HG03139 (cell line): ENCODE results near the gene TEX48.

Source experiments
- ATAC-seq: cut with Tn5 transposase; IDR thresholded peaks from one replicate; pipeline ENCODE4 v1.9.1; 2021; ENCODE audit not compliant: unreplicated experiment

TEX48 gene

DNA sequence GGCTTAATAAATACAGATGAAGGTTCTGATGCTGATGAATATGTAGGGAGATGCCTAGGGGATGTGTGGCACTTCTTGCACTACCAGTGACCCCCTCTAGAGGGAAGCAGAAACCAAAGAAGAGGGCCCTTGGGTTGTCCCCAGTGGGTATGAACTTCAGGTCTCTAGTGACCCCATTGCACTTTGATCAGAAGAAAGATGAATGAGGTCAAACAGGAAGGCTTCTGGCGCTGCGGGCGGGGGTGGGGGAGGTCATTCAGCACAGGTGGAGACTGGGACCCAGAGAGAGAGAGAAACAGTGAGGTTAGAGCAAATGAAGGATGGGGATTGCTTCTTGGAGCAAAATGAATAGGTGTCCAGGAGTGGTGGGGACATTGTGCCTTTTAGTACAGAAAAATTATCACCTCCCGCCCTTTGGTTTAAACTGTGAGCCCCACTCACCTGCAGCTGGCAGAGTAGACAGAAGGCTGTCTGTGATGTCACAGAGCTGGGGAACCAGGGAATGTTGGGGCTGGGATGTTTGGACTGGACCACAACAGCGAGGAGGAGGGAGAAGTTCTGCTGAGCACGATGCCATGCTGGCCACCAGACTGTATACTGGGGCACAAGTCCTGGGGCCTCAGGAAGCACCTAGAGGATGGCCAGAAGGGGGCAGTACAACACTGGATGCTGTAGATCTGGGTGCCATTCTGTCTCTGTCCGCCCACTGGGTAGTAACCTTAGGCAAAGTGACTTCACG, at the start of gene TEX48:
TSS of gene TEX48 (minus strand) at position 599 of the 739 bp plus-strand sequence. CDS start 10,469 bp downstream, outside the sequence.
- ATAC-seq = peak; percentile 71

DNA sequence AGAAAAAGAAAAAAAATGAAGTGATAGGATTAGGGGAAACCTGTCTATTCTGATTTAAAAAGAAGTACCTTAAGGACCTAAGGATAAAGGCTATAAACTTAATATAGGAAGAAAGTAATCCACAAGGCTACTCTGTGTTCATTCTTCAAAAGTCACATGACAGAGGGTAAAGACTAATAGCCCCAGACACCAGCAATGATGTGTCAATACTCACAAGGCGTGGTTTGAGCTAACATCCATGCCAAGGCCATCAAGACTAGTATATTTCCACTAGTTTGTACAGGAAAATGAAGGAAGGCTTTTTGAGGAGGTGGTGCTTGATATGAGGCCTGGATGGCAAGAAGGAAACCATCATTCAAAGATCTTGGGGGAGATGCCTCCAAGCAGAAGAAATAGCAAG, 49.7 kb upstream of the TEX48 start:
- ATAC-seq = no peak

GRCh38 chr9:114729706-114730105, 47.7 kb upstream of the TEX48 start:
- ATAC-seq = no peak

DNA sequence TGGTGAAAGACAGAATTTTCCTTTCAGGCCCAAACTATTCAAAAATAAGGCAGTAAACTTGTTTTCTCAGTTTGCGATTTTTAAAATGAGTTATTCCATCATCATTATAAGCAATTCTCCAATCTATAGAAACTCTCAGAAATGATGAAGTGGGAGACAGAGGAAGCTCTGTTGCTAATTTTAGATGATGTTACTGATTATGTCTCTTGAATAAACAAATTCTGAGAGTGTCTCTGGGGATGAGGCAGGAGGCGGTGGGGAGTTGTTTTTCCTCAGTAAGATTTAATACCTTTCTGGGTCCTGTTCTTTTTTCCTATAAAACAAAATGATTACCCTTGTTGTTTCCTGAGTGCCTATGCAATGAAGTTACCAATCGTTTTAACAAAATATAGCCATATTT, 43.9 kb upstream of the TEX48 start:
- ATAC-seq = no peak

DNA sequence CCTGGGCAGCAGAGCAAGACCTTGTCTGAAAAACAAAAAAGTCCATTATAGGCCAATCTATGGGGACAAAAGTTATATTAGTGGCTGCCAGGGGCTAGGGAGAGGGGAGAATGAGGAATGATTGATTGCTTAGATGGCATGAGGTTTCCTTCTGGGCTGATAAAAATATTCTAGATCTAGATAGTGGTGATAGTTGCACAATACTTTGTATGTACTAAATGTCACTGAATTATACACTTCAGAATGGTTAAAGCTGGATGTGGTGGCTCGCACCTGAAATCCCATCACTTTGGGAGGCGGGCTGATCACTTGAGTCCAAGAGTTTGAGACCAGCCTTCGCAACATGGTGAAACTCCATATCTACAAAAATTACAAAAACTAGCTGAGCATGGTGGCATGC, 42.8 kb upstream of the TEX48 start:
- no peak for ATAC-seq

DNA sequence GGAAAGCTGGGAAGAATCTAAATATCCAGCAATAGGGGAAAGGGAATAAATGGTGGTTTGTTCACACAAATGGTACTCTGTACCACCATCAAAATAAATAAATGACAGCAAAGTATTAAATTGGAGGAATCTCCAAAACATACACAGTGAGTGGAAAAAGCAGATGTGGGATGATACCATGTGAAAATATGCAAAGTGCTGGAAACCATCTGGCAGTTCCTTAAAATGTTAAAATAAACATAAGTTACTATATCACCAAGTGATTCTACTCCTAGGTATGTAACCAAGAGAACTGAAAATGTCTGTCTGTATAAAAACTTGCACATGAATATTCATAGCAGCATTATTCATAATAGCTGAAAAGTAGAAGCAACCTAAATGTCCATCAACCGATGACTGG, 41.9 kb upstream of the TEX48 start:
- ATAC-seq = no peak

DNA sequence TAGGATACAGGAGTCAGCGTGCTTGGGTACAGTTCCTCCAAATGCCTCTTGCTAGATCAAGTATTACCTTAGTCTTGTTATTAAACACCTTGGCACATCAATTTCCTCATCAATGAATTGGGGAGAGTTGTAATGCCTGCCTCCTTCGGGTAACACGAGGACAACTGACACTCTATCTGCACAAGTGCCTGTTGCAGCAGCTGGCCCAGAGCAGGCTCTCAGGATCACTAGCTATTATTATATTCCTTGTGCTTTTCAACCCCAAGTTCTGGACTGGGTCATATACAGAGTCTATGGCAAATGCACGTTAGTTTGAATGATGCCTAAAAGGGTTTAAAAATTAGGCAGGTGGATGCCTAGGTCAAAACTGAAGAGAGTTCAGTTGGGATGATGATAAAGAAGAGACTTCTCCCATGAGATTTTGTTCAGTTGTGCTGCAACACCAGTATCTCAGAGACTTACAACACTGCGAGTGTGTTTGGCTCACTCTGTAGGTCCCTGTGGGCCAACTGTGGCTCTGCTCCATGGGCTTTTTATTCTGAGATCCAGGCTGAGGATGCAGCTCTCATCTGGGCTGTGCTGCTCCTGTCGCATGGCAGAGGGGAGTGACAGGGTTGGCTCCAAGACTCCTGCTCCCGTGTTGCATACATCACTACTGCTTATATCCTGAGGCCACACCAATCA, 41.1 kb upstream of the TEX48 start:
- no peak for ATAC-seq

DNA sequence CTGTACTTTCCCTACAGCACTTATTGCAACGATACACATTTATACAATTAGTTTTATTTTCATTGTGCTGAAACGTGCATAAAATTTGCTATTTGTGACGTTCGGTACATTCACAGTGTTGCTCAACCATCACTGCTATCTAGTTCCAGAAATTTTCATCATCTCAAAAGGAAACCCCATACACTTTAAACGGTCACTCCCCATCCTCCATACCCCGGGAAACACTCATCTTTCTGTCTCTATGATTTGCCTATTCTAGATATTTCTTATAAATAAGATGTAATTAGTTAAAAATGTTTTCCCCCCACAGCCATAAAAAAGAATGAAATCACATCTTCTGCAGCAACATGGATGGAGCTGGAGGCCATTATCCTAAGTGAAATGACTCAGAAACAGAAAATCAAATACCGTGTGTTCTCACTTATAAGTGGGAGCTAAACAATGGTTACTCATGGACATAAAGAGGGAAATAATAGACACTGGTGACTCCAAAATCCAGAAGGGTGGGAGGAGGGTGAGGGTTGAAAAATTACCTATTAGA, 40.2 kb upstream of the TEX48 start:
- ATAC-seq = no peak

DNA sequence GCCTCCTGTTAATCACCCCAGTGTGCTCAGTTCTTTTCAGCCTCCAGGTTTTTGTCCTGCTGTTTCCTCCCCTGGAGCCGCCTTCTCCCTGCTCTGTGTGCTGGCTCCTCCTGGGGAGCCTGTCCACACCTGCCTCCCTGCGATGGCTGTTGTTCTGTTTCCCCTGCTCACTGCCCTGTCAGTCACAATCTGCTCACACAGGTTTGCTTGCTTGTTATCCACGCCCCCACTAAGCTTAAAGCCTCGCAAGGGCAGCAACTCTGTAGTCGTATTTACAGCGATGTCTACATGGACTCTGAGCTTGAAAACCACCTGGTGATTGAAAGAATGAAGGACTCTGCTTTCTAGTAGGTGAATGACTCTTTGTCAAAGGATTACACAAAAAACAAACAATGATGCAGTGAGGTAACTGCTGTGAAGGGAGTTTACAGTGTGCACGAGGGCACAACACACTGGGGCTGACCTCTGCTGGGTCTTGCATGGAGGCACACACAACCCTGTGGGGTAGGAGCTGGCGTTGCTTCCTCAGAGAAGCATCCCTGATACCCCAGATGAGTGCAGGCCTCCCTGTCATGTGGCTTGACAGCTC, 39.6 kb upstream of the TEX48 start:
- ATAC-seq = no peak

DNA sequence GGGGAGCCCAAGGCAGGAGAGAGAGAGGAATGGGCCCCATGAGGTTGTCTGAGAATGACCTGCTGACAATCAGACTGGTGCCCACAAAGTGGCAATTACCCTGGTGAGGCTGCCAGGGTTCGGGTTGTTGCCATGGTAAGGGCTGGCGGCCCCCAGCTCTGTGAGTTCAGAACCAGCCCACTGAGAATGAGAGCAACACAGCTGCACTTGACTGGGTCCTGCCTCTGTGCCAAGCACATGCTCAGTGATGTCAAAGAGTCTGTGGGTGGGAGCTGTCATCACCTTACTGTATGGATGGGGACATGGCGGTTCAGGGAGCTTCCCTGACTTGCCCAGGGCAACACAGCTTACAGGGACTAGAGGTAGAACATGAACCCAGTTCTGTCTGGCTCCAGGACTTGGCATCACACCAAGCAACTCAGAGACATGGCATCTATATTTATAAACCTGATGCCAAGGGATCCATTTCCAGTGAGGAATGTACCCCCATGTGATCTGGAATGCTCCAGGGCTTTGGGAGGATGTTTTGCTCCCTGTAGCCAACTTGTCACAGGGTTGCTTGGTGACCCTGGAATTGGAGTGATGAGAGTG, 38.2 kb upstream of the TEX48 start:
- ATAC-seq = no peak

DNA sequence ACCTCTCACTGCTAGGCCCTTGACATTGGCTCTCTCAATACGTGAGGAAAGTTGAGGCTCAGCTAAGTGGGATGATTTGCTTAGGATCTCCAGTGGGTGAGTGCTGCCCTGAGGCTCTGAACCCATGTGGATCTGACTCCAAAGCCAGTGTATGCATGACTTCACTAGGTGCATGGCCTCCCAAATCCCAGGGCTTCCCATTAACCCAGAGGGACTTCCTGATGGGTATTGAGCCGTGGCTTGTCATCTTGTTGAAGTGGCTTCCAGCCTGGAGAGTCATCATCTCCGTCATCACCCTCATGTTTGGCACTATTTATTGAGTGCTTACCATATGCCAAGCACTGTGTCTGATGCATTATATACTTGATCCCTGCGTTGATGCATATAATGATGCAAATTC, 37.3 kb upstream of the TEX48 start:
- ATAC-seq = no peak

DNA sequence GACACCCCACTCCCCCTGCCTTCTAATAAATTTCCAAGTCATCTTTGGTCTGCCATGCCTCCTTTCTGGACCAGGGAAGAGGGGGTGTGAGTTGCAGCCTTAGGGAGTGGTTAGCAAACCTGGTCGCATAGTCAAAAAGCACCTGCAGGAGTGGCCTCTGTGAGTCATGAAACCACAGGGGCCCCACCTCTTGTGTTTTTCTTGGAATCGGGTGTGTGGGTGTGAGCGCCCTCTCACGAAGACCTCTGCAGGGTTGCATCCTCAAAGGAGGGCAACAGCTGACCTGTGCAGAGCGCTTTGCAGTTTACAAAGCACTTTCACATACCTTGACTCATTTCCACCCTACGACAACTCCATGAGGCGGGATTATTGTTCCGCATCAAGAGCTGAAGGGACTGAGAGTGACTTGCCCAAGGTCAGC, 36.8 kb upstream of the TEX48 start:
- ATAC-seq = no peak

DNA sequence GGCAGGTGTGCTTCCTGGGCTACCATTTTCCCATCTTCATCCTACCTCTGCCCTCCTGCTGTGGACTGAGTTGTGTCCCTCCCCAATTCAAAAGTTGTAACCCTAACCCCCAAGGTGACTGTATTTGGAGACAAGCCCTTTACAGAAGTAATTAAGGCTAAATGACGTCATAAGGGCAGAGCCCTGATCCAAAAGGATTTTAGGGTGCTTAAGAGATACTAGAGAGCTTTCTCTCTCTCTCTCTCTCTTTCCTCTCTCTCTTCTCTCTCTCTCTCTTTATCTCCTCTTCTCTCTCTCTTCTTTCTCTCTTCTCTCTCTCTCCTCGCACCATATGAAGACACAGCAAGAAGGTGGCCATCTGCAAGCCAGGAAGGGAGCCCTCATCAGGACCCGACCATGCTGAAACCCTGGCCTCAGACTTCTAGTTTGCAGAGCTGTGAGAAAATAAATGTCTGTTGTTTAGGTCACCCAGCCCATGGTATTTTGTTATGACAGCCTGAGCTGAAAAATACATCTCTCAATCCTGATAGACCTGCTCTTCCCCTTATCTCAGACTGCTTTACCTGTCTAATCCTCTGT, 36.0 kb upstream of the TEX48 start:
- ATAC-seq = no peak

- no peak for ATAC-seq
These were observed 27.6 kb upstream of the TEX48 start for GRCh38 chr9:114709636-114710035.

DNA sequence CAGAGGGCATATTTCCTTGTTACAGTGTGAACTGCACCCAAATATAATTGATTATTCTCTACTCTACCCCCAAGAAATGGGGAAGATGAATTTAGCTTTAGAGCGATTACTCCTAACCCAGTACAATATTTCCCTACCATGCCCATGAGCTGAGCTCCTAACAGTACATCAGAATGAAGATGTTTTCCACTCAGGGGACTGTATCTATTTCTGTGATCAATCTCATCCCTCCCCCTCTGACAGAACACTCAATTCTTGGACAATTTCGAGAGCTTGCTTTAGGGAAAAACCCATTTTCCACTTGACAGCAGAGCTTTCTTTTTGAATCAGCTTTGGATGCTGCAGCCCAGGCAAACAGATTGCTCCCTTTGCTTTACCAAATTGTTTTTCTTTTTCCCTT, 24.7 kb upstream of the TEX48 start:
- no peak for ATAC-seq

GRCh38 chr9:114701988-114702387, 20.0 kb upstream of the TEX48 start:
- ATAC-seq = no peak

DNA sequence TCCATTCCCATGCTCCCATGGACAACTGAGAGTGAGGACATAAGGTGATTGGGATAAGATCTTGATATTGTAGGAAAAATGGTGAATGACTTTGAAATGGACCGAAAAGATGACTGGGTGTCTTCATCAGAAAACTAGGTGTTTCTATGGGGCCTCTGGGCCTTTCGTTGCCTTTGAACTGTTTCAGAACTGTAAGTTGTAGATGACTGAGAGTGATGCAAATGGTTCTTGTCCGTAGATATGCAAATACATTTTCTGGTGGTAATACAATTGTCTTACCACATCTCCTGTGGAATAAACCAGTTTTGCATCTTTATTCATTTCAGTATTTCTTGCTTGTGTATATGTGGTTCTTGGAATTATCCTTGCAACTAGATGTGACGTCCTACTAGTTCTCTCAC, 16.0 kb upstream of the TEX48 start:
- no peak for ATAC-seq

- peak; percentile 70 for ATAC-seq
These were observed 15.0 kb upstream of the TEX48 start for GRCh38 chr9:114696814-114697544.

GRCh38 chr9:114695948-114696347, 14.0 kb upstream of the TEX48 start:
- ATAC-seq = no peak

DNA sequence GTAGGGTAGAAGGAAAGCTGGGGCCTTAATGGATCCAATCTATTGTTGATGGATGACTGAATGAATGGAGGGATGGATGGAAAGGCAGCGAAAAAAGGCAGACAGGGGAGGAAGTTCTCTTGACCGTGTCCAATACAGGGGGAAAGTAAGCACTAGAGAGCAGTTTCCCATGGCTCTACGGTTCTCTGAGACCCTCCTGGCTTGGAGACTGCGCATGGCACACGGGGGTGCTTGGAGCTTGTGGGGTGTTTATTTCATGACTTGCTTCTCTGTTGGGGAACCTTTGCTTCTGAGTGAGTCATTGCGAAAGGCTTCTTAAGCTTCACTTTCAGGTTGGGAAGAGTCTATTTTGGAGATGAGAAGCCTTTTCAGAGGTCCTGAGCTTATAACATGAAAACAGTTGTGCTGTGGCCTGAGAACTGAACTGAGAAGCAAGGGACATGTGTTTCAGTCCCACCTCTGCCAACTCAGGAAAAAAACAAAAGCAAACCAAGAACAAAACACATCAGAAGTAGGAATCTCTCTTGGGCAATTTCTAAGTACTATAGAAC, 12.8 kb upstream of the TEX48 start:
- ATAC-seq = no peak
